ENCODE results near the gene ASGR2. TPM values are rescaled to one million over a fixed set of nuclear protein-coding genes. Genes with fewer than 3 reads are reported as not detected.
"Not testable (repeated sequence)": the region's sequence is repeated elsewhere in the genome, so short reads cannot be mapped to it uniquely, and the experiment has no call there.

ASGR2 gene
- total and polyA plus RNA-seq, 9 donors = 0.20 to 0.72 (median 0.37) TPM; not detected in 2

DNA sequence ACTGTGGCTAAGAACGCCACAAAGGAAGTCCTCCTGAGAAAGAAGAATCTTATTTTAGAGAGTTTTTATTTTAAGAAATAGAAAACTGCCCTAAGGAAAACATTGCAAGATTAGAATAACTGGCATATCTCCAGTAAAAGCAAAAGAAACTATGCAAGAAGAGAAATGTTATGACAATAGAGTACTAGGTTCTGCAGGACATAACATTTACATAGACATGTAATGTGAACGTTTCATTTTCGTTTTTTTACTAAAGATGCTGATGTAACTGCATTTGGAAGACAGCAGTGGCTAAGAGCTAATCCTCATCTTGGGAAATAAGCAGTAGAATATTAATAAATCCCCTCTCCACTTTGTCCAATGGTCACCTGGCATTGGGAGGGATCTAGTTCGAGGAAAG lies 7.8 kb upstream of the ASGR2 start:
- 9 to 19% (median 11%) methylated on average over 4 of the region's 4 CpGs for WGBS, 3 donors
- Histone ChIP-seq H3K36me3 (no peaks in the 10 kb centered on the region), H3K4me3 (no peak overlapping the region), H3K27me3 (no peaks in the 10 kb centered on the region), H3K9me3 (no peaks in the 10 kb centered on the region), H3K4me1 (ENCODE audit: insufficient read depth) (no peaks in the 10 kb centered on the region), H3K27ac (no peak overlapping the region)
- no peak for DNase-seq
- TF ChIP-seq POLR2A (IDR thresholded peaks at IDR 0.05) = no peak
- intact Hi-C loops (cut with DNase I) = no loop called here

DNA sequence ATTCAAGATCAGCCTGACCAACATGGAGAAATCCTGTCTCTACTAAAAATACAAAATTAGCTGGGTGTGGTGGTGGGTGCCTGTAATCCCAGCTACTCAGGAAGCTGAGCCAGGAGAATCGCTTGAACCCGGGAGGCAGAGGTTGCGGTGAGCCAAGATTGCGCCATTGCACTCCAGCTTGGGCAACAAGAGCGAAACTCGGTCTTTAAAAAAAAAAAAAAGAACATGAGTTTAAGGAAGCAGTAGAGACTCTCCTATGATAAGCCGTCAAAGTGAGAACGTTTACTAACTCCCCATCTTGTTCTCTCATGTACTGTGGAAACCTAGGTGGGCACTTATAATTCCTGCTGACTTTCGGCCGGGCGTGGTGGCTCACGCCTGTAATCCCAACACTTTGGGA lies 6.0 kb upstream of the ASGR2 start:
- DNase-seq; intact Hi-C loops (cut with DNase I); H3K27ac ChIP-seq; H3K9me3 ChIP-seq; H3K27me3 ChIP-seq; H3K4me3 ChIP-seq; H3K4me1 ChIP-seq (ENCODE audit: insufficient read depth); H3K36me3 ChIP-seq: not testable (repeated sequence)
- WGBS, 3 donors = 71 to 82% (median 79%) methylated on average over 12 of the region's 12 CpGs

DNA sequence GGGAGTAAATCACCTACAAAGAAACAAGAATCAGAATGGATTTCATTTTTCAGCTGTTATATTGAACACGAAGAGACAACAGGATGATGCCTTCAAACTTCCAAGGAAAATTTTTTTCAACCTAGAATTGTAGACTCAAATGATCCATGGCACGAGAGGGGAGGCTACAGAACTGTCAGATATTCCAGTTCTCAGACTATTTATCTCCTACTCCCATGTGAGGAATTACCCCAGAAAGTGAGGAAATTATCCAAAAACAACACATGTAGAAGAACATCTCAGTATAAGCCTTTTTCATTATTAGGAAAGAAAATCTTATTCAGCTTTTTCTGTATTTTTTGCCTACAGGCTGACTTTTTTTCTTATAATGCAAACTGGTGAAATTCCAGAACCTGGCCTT lies 5.5 kb upstream of the ASGR2 start:
- 5 to 17% (median 12%) methylated on average over 2 of the region's 2 CpGs for WGBS, 3 donors
- no peak for DNase-seq
- intact Hi-C loops (cut with DNase I) = no loop called here
- TF ChIP-seq EP300 (IDR thresholded peaks at IDR 0.05) (no peak), POLR2A (IDR thresholded peaks at IDR 0.05) (no peak)
- TF ChIP-seq, protein P1, sequence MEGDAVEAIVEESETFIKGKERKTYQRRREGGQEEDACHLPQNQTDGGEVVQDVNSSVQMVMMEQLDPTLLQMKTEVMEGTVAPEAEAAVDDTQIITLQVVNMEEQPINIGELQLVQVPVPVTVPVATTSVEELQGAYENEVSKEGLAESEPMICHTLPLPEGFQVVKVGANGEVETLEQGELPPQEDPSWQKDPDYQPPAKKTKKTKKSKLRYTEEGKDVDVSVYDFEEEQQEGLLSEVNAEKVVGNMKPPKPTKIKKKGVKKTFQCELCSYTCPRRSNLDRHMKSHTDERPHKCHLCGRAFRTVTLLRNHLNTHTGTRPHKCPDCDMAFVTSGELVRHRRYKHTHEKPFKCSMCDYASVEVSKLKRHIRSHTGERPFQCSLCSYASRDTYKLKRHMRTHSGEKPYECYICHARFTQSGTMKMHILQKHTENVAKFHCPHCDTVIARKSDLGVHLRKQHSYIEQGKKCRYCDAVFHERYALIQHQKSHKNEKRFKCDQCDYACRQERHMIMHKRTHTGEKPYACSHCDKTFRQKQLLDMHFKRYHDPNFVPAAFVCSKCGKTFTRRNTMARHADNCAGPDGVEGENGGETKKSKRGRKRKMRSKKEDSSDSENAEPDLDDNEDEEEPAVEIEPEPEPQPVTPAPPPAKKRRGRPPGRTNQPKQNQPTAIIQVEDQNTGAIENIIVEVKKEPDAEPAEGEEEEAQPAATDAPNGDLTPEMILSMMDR (IDR thresholded peaks at IDR 0.05) = no peak
- Histone ChIP-seq H3K9me3 (no peaks in the 10 kb centered on the region), H3K36me3 (no peaks in the 10 kb centered on the region), H3K4me1 (ENCODE audit: insufficient read depth) (no peaks in the 10 kb centered on the region), H3K27ac (no peak overlapping the region), H3K4me3 (no peak overlapping the region), H3K27me3 (no peaks in the 10 kb centered on the region)

DNA sequence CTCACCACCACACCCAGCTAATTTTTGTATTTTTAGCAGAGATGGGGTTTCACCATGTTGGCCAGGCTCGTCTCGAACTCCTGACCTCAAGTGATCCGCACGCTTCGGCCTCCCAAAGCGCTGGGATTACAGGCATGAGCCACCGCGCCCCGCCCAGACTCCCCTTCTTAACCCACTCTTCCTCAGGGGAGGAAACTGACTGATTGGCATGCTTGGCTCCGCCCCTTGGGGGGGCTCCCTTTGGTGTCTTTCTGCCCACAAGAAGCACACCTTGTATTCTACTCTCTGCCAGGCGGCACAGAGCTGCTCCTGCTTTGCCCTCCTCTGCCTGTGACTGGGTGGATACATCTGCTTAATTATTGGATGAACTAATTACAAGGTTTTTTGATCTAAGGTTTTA lies 4.7 kb upstream of the ASGR2 start:
- no peak for TF ChIP-seq POLR2A (IDR thresholded peaks at IDR 0.05)
- TF ChIP-seq, protein P1 (IDR thresholded peaks at IDR 0.05) = no peak
- no peak for TF ChIP-seq EP300 (IDR thresholded peaks at IDR 0.05)
- H3K36me3 ChIP-seq = no peaks in the 10 kb centered on the region
- H3K27me3 ChIP-seq = no peaks in the 10 kb centered on the region
- no peak for DNase-seq
- H3K9me3 ChIP-seq = no peaks in the 10 kb centered on the region
- no peaks in the 10 kb centered on the region for H3K4me1 ChIP-seq (ENCODE audit: insufficient read depth)
- H3K27ac ChIP-seq = no peak overlapping the region
- intact Hi-C loops (cut with DNase I) = no loop called here
- 60 to 81% (median 71%) methylated on average over 11 of the region's 11 CpGs for WGBS, 3 donors
- no peak overlapping the region for H3K4me3 ChIP-seq

DNA sequence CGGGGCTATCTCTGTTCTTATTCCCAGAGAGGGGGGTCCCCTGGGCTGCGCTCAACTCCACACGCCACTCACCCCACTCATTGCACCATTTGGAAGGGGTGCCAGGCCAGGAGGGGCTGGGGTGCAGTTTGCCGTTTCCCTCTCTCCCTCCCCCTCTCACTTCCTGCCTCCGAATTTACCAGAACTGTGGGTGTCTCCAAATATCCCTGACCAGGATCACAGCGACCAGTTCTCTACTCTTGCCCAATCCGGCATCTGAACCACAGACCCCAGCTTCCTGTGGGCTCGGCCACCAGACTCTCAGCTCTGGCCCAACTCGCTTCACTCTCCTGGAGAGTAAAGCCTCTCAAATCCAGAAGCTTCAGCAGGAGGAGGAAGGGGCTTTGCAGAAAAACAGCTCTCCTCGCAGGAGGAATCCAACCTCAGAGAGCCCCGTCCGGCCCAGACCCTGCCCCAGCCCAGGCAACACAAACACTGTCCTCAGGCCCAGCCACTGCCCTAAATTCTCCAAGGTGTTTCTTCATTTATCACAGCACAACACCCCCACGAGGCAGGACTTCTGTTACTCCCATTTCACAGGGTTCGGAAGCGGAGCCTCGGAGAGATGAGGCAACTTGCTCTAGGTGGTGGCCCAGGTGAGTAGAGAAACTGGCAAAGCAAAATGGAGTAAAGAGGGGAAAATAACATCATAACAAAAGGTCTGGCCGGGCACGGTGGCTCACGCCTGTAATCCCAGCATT lies 423 bp upstream of the ASGR2 start:
- WGBS, 3 donors = 60 to 68% (median 65%) methylated on average over 19 of the region's 19 CpGs
- Histone ChIP-seq H3K27ac (no peak overlapping the region), H3K27me3 (no peaks in the 10 kb centered on the region), H3K36me3 (no peaks in the 10 kb centered on the region), H3K9me3 (no peaks in the 10 kb centered on the region), H3K4me1 (ENCODE audit: insufficient read depth) (no peaks in the 10 kb centered on the region), H3K4me3 (no peak overlapping the region)
- DNase-seq = no peak
- TF ChIP-seq EP300 (IDR thresholded peaks at IDR 0.05) (no peak), POLR2A (IDR thresholded peaks at IDR 0.05) (no peak)
- TF ChIP-seq, protein P1 (IDR thresholded peaks at IDR 0.05) = no peak
- intact Hi-C loops (cut with DNase I) = no loop called here

All from ovary (tissue), 9 donors.